Colon (tissue), 2 donors: ENCODE results near the gene GCG.

Experiments used
- FAIRE-seq: peaks from 2 replicates; lab custom pipeline; 2012; peaks lifted over from hg19 to GRCh38; lab: Jason Lieb, UNC
- donor health status: control.
- donor health status: control.

GCG gene

GRCh38 chr2:162099836-162100235, 52.2 kb downstream of the GCG start:
- no peak for FAIRE-seq
